ENCODE results near the gene CFAP69.

The CFAP69 gene

DNA sequence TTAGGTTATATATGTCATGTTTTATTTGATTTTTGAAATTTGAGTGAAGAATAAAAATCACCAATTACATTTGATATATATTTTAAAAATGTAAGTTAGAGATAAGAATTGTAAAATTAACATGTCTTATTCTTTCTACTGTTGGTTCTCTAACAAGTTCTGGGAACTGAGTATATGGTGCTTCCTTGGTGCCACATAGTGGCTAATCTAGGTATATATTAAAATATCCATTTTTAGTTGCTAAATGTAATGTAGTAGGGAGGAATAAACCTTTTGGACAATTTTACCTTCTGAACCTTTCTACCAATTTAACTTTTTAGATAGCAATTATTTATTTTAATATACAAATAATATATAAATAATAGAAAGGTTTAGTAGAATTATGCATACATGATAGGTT lies 17.5 kb downstream of the CFAP69 start:
- no peak for DNase-seq (ENCODE audit: low spot score in 2 of 2)
- no peak for ATAC-seq (replicated peaks; ENCODE audit: extremely low read depth, poor library complexity, severe bottlenecking)
- H3K27ac Mint-ChIP-seq (ENCODE audit: low read depth) = no peak overlapping the region
- H3K27me3 Mint-ChIP-seq = peaks cover 24% of the 10 kb centered on the region
- H3K4me1 Mint-ChIP-seq = no peaks in the 10 kb centered on the region
- H3K36me3 Mint-ChIP-seq (ENCODE audit: insufficient read depth) = no peaks in the 10 kb centered on the region
- no peak overlapping the region for H3K4me3 Mint-ChIP-seq
- no peaks in the 10 kb centered on the region for H3K9me3 Mint-ChIP-seq

DNA sequence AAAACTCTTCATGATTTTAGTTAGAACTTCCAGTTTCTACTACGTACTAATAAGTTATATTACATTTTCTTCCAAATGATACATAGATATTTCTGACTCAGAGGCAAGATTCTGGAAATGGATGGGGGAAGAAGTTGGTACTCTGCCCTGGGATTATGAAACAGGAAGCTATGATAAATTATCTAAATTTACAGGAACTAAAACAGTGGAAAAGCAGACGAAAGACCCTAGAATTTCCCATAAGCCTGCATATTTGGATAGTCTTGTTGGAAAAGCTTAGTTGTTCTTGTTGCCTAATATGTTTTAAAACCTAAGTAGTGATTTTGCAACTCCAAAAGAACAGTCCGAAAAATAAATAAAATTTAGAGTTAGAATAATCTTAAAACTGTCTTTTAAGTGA lies 21.8 kb downstream of the CFAP69 start:
- Mint-ChIP-seq H3K27me3 (peaks cover 25% of the 10 kb centered on the region), H3K9me3 (no peaks in the 10 kb centered on the region), H3K27ac (ENCODE audit: low read depth) (no peak overlapping the region), H3K36me3 (ENCODE audit: insufficient read depth) (no peaks in the 10 kb centered on the region), H3K4me3 (no peak overlapping the region), H3K4me1 (no peaks in the 10 kb centered on the region)
- DNase-seq (ENCODE audit: low spot score in 2 of 2) (no peak), ATAC-seq (replicated peaks; ENCODE audit: extremely low read depth, poor library complexity, severe bottlenecking) (no peak)

GRCh38 chr7:90267263-90267858 lies 22.4 kb downstream of the CFAP69 start:
- H3K27ac Mint-ChIP-seq (ENCODE audit: low read depth) = no peak overlapping the region
- H3K4me3 Mint-ChIP-seq = no peak overlapping the region
- H3K36me3 Mint-ChIP-seq (ENCODE audit: insufficient read depth) = no peaks in the 10 kb centered on the region
- ATAC-seq (replicated peaks; ENCODE audit: extremely low read depth, poor library complexity, severe bottlenecking) (no peak), DNase-seq (ENCODE audit: low spot score in 2 of 2) (no peak)
- H3K9me3 Mint-ChIP-seq = no peaks in the 10 kb centered on the region
- no peaks in the 10 kb centered on the region for H3K4me1 Mint-ChIP-seq
- peaks cover 25% of the 10 kb centered on the region for H3K27me3 Mint-ChIP-seq

DNA sequence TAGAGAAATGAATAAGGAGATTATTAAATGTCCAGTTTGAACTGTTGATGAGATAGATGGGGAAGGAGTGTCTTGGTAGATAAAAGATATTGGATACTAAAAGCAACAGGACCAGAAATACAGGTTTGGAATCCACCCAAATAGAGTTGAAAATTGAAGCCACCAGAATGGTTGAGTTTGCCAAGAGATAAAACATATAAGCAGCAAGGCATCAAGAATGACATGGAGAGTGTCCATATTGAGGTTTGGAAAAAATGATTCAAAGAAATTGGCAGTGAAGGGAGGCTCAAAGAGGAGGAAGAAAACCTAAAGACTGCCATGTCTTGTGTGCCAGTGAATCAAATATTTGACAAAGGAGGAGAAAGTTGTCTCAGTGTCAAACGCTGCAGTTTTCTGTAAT lies 24.2 kb downstream of the CFAP69 start:
- H3K9me3 Mint-ChIP-seq = no peaks in the 10 kb centered on the region
- DNase-seq (ENCODE audit: low spot score in 2 of 2) = no peak
- no peak overlapping the region for H3K27ac Mint-ChIP-seq (ENCODE audit: low read depth)
- H3K36me3 Mint-ChIP-seq (ENCODE audit: insufficient read depth) = no peaks in the 10 kb centered on the region
- H3K4me1 Mint-ChIP-seq = no peaks in the 10 kb centered on the region
- peaks cover 25% of the 10 kb centered on the region for H3K27me3 Mint-ChIP-seq
- H3K4me3 Mint-ChIP-seq = no peak overlapping the region
- no peak for ATAC-seq (replicated peaks; ENCODE audit: extremely low read depth, poor library complexity, severe bottlenecking)

DNA sequence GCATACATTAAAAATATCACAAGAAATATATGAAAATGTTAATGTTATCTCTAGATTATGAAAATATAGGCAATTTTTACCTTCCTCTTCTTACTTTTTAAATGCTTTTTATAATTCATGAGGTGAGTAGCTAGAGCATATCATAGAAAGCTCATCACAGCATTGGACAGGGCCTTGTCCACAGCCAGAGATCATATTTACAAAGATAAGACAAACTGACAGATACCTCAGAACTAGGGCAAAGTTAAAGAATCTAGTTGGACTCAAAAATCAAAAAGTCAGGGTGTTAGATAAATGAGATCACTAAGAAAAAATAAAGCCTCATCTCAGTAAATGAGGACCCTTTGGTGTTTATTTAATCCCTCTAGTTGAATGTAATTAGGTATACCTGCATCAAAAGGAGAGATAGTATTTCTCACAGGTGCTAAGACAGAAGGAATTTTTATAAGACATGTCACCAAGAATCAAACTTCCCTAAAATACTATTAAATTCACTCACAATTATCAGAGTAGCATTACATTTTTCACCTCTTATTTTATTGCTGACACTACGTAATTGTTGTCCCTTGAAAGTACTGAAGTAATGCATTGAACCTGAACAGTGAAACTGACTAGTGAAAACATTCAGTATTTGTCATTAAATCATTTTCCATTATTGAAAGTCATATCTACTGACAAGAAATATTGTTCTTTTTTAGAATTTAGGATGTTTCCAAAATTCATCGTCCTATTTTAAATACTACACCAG lies 25.6 kb downstream of the CFAP69 start:
- ATAC-seq (replicated peaks; ENCODE audit: extremely low read depth, poor library complexity, severe bottlenecking) (no peak), DNase-seq (ENCODE audit: low spot score in 2 of 2) (no peak)
- Mint-ChIP-seq H3K27me3 (peaks cover 18% of the 10 kb centered on the region), H3K4me1 (no peaks in the 10 kb centered on the region), H3K27ac (ENCODE audit: low read depth) (no peak overlapping the region), H3K9me3 (no peaks in the 10 kb centered on the region), H3K4me3 (no peak overlapping the region), H3K36me3 (ENCODE audit: insufficient read depth) (no peaks in the 10 kb centered on the region)

GRCh38 chr7:90271753-90272152 lies 26.8 kb downstream of the CFAP69 start:
- no peaks in the 10 kb centered on the region for H3K9me3 Mint-ChIP-seq
- ATAC-seq (replicated peaks; ENCODE audit: extremely low read depth, poor library complexity, severe bottlenecking) (no peak), DNase-seq (ENCODE audit: low spot score in 2 of 2) (no peak)
- H3K4me1 Mint-ChIP-seq = no peaks in the 10 kb centered on the region
- H3K27ac Mint-ChIP-seq (ENCODE audit: low read depth) = no peak overlapping the region
- no peak overlapping the region for H3K4me3 Mint-ChIP-seq
- peaks cover 8% of the 10 kb centered on the region for H3K27me3 Mint-ChIP-seq
- no peaks in the 10 kb centered on the region for H3K36me3 Mint-ChIP-seq (ENCODE audit: insufficient read depth)

- no peak overlapping the region for H3K27ac Mint-ChIP-seq (ENCODE audit: low read depth)
- no peaks in the 10 kb centered on the region for H3K4me1 Mint-ChIP-seq
- H3K27me3 Mint-ChIP-seq = peaks cover 3% of the 10 kb centered on the region
- no peaks in the 10 kb centered on the region for H3K9me3 Mint-ChIP-seq
- ATAC-seq (replicated peaks; ENCODE audit: extremely low read depth, poor library complexity, severe bottlenecking) (no peak), DNase-seq (ENCODE audit: low spot score in 2 of 2) (no peak)
- no peak overlapping the region for H3K4me3 Mint-ChIP-seq
- no peaks in the 10 kb centered on the region for H3K36me3 Mint-ChIP-seq (ENCODE audit: insufficient read depth)
Measured at GRCh38 chr7:90272242-90272641, 27.3 kb downstream of the CFAP69 start.

- H3K27me3 Mint-ChIP-seq = no peaks in the 10 kb centered on the region
Measured at GRCh38 chr7:90274161-90274560, 29.2 kb downstream of the CFAP69 start.

DNA sequence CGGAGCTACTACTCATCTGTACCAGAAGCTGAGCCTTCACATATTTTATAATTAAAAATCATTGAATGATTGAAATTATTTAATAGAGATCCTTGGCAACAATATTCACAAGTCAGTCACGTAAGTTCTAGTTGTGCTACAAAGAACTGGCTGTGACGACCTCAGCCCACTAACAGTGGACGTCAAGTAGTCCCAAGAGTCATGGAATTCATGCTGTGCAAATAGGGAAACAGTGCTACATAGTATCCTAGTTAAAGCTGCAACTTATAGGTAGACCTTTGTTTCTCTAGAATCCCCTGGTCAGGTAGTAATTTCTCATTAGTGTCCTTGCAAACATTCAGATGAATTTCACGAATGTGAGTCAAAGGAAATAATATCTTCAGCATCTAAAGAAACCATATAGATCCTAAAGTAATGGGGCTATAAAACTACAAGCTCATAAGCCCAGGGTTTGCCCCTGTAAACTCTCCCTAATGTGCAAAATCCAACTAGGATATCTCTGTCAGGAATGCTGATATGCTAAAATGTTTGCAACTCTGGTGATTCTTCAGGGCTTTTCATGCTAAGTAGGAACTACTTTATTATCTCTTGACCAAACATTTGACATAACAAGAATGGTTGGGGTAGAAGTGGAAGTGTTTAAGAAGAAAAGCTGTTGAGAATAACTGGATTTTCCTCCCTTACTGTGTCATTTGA lies 31.2 kb downstream of the CFAP69 start:
- no peaks in the 10 kb centered on the region for H3K9me3 Mint-ChIP-seq
- no peak for ATAC-seq (replicated peaks; ENCODE audit: extremely low read depth, poor library complexity, severe bottlenecking)

More at GRCh38 chr7:90274161-90274560, 29.2 kb downstream of the CFAP69 start:
- H3K4me1 Mint-ChIP-seq = no peaks in the 10 kb centered on the region
- no peak for DNase-seq (ENCODE audit: low spot score in 2 of 2)
- ATAC-seq (replicated peaks; ENCODE audit: extremely low read depth, poor library complexity, severe bottlenecking) = no peak
- no peaks in the 10 kb centered on the region for H3K36me3 Mint-ChIP-seq (ENCODE audit: insufficient read depth)
- no peaks in the 10 kb centered on the region for H3K9me3 Mint-ChIP-seq
- no peak overlapping the region for H3K4me3 Mint-ChIP-seq
- H3K27ac Mint-ChIP-seq (ENCODE audit: low read depth) = no peak overlapping the region

GRCh38 chr7:90288154-90288553 lies 43.2 kb downstream of the CFAP69 start:
- H3K36me3 Mint-ChIP-seq (ENCODE audit: insufficient read depth) = peaks cover 2% of the 10 kb centered on the region
- no peaks in the 10 kb centered on the region for H3K27me3 Mint-ChIP-seq
- H3K4me3 Mint-ChIP-seq = no peak overlapping the region
- H3K27ac Mint-ChIP-seq (ENCODE audit: low read depth) = no peak overlapping the region
- H3K4me1 Mint-ChIP-seq = no peaks in the 10 kb centered on the region
- DNase-seq (ENCODE audit: low spot score in 2 of 2) (no peak), ATAC-seq (replicated peaks; ENCODE audit: extremely low read depth, poor library complexity, severe bottlenecking) (no peak)
- no peaks in the 10 kb centered on the region for H3K9me3 Mint-ChIP-seq

More for the DNA sequence above, 31.2 kb downstream of the CFAP69 start:
- no peak for DNase-seq (ENCODE audit: low spot score in 2 of 2)
- no peaks in the 10 kb centered on the region for H3K27me3 Mint-ChIP-seq
- H3K4me1 Mint-ChIP-seq = no peaks in the 10 kb centered on the region
- H3K27ac Mint-ChIP-seq (ENCODE audit: low read depth) = no peak overlapping the region
- no peak overlapping the region for H3K4me3 Mint-ChIP-seq
- H3K36me3 Mint-ChIP-seq (ENCODE audit: insufficient read depth) = no peaks in the 10 kb centered on the region

DNA sequence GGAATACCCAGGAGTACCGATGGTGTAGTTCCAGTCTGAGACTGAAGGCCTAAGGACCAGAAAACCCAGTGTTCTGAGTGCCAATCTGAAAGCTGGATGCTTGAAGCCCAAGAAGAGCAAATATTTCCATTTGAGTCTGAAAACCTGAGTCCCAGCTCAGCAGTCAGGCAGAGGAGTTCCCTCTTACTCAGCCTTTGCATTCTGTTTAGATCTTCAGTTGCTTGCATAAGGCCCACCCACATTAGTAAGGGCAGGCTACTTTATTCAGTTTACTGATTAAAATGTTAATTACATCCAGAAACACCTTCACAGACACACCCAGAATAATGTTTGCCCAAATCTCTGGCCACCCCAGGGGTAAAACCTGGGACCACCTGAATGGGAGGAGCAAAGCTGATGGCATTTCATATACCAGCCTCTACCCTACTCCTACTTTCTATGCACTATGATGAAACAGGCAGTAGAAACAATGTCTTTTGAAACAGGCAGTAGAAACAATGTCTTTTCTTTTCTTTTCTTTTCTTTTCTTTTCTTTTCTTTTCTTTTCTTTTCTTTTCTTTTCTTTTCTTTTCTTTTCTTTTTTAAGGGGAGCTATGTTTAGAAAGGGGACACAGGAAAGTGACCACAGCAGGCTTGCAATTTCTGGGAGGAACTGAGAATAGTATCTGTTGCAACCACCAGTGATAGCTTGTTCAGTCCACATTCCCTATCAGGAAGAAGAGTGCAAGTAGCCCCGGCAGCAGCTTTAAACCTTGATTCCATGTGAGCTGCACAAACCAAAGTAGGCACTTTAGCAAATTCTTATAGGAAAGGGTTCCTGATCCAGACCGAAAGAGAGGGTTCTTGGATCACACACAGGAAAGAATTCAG lies 45.5 kb downstream of the CFAP69 start:
- H3K36me3 Mint-ChIP-seq (ENCODE audit: insufficient read depth) = peaks cover 2% of the 10 kb centered on the region
- H3K9me3 Mint-ChIP-seq = no peaks in the 10 kb centered on the region
- peaks cover 13% of the 10 kb centered on the region for H3K27me3 Mint-ChIP-seq
- H3K4me3 Mint-ChIP-seq = no peak overlapping the region
- no peaks in the 10 kb centered on the region for H3K4me1 Mint-ChIP-seq
- DNase-seq (ENCODE audit: low spot score in 2 of 2) (no peak), ATAC-seq (replicated peaks; ENCODE audit: extremely low read depth, poor library complexity, severe bottlenecking) (no peak)
- H3K27ac Mint-ChIP-seq (ENCODE audit: low read depth) = no peak overlapping the region
